HCT116 (cell line): Measurements from ENCODE around the gene ABCC8.

Source experiments
- CTCF ChIP-seq, 3 experiments: fragments of 200-600 bp in 1 of 3; sonication (generic) in 1 of 3; IDR thresholded peaks in 2 of 3; conservative IDR thresholded peaks in 1 of 3; 2 replicates each; pipeline ENCODE4 v1.5.1; 2012 to 2017; ENCODE audit warnings: low read depth in 2 of 3, low read length in 2 of 3, antibody characterized with exemption in 1 of 3, borderline replicate concordance in 1 of 3, control low read depth in 1 of 3, mild to moderate bottlenecking in 1 of 3, mixed read lengths in 1 of 3, mixed run types in 1 of 3, moderate library complexity in 1 of 3; ENCODE audit not compliant: insufficient read depth in 1 of 3
- EZH2 ChIP-seq: fragments of 200-600 bp; sonication (generic); IDR thresholded peaks from 2 replicates; pipeline ENCODE4 v1.6.1; 2017; ENCODE audit warnings: antibody characterized with exemption, mixed run types
- FOSL1 ChIP-seq: IDR thresholded peaks from 2 replicates; pipeline ENCODE4 v1.6.1; 2012; ENCODE audit warnings: low read depth
- POLR2A ChIP-seq: IDR thresholded peaks from 2 replicates; pipeline ENCODE4 v1.7.0; 2011; ENCODE audit warnings: borderline replicate concordance; ENCODE audit not compliant: insufficient read depth, insufficient read length; ENCODE audit errors: extremely low read depth
- POLR2AphosphoS5 ChIP-seq: IDR thresholded peaks from 2 replicates; pipeline ENCODE4 v1.6.1; 2011; ENCODE audit warnings: mild to moderate bottlenecking, low read depth, low read length, moderate library complexity
- REST ChIP-seq: IDR thresholded peaks from 2 replicates; pipeline ENCODE4 v1.6.1; 2012; ENCODE audit warnings: low read depth
- SP1 ChIP-seq: IDR thresholded peaks from 2 replicates; pipeline ENCODE4 v1.6.1; 2012; ENCODE audit warnings: low read depth

- TF ChIP-seq EZH2 (no peak), FOSL1 (no peak), CTCF (IDR thresholded peaks at IDR 0.05 in 2 of 3, conservative IDR thresholded peaks at IDR 0.05 in 1 of 3; ENCODE audit: borderline replicate concordance in 1 of 3, insufficient read depth in 1 of 3, low read depth in 2 of 3, low read length in 2 of 3) (no peak), SP1 (no peak), POLR2A (no peak), POLR2AphosphoS5 (no peak), REST (no peak)
Measured at GRCh38 chr11:17423533-17424310, 52.9 kb downstream of the ABCC8 start.
